ENCODE data around the gene COL23A1. TPM values are rescaled to one million over a fixed set of nuclear protein-coding genes. Genes with fewer than 3 reads are reported as not detected.
"Not testable (repeated sequence)": the region's sequence is repeated elsewhere in the genome, so short reads cannot be mapped to it uniquely, and the experiment has no call there.

Gene COL23A1
- total RNA-seq, 1 experiment from 2014 or later, result not detected

GRCh38 chr5:178232920-178233429, 357.2 kb downstream of the COL23A1 start:
- H3K4me3 ChIP-seq, result peak overlapping the region; percentile 85
- H3K4me1 ChIP-seq, result peaks cover 5% of the 10 kb centered on the region; the same call in 1 of the 2 replicates
- H3K36me3 ChIP-seq, result peaks cover 27% of the 10 kb centered on the region
- no peaks in the 10 kb centered on the region for H3K9me3 ChIP-seq (replicated peaks)
- DNase-seq, result no peak
- H3K27ac ChIP-seq, result peak overlapping the region; percentile 71
- no peaks in the 10 kb centered on the region; the same call in 1 of the 2 replicates for H3K27me3 ChIP-seq

- Histone ChIP-seq H3K27me3 (no peaks in the 10 kb centered on the region; the same call in 1 of the 2 replicates), H3K4me1 (peaks cover 5% of the 10 kb centered on the region; the same call in 1 of the 2 replicates), H3K27ac (peak within 1 kb of the TSS; percentile 71), H3K4me3 (peak within 1 kb of the TSS; percentile 85), H3K9me3 (replicated peaks) (no peaks in the 10 kb centered on the region), H3K36me3 (peaks cover 33% of the 10 kb centered on the region)
- peak; percentile 78 to 80 for DNase-seq
These were observed 357.9 kb downstream of the COL23A1 start, which contains the start of gene PHYKPL for GRCh38 chr5:178232124-178232919. Gene PHYKPL, minus strand, starts transcription at chr5:178232802. Its CDS starts 252 bp downstream, at chr5:178232550.

- DNase-seq, result peak; percentile 36 to 53
- peak overlapping the region; percentile 71 for H3K27ac ChIP-seq
- H3K27me3 ChIP-seq, result no peaks in the 10 kb centered on the region; the same call in 1 of the 2 replicates
- peaks cover 5% of the 10 kb centered on the region; the same call in 1 of the 2 replicates for H3K4me1 ChIP-seq
- peak overlapping the region; percentile 85 for H3K4me3 ChIP-seq
- no peaks in the 10 kb centered on the region for H3K9me3 ChIP-seq (replicated peaks)
- H3K36me3 ChIP-seq, result peaks cover 37% of the 10 kb centered on the region
These were observed 358.6 kb downstream of the COL23A1 start for GRCh38 chr5:178231539-178232123.

- H3K27ac ChIP-seq, result peak overlapping the region; percentile 71; the same call in 1 of the 2 replicates
- DNase-seq, result no peak
These were observed 359.2 kb downstream of the COL23A1 start for GRCh38 chr5:178230879-178231538.

DNA sequence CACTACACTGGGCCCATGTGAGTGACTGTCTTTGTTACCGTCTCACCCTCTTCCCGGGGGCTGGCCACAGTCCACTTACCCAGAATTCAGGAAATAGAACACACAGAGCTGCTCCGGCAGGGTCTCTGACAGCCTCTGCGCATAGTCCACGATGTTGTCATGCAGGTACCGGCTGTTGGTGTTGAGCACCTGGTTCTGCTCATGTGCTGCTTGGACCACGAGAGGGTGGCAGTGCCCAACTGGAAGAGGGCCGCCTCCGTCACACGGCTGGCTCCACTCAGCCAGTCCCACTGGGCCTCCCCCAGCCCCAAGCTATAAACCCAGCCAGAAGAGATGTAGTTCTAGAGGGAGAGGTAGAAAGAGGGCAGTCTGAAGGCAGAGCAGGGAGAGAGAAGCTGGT, 360.3 kb downstream of the COL23A1 start:
- H3K27ac ChIP-seq, result no peak overlapping the region
- H3K4me1 ChIP-seq, result peaks cover 5% of the 10 kb centered on the region; the same call in 1 of the 2 replicates
- H3K4me3 ChIP-seq, result no peak overlapping the region
- H3K9me3 ChIP-seq (replicated peaks), result no peaks in the 10 kb centered on the region
- H3K36me3 ChIP-seq, result peaks cover 40% of the 10 kb centered on the region
- no peaks in the 10 kb centered on the region for H3K27me3 ChIP-seq
- DNase-seq, result no peak

More at GRCh38 chr5:178230879-178231538, 359.2 kb downstream of the COL23A1 start:
- H3K4me3 ChIP-seq, result peak overlapping the region; percentile 85
- H3K9me3 ChIP-seq (replicated peaks), result no peaks in the 10 kb centered on the region
- peaks cover 5% of the 10 kb centered on the region; the same call in 1 of the 2 replicates for H3K4me1 ChIP-seq
- peaks cover 40% of the 10 kb centered on the region for H3K36me3 ChIP-seq
- H3K27me3 ChIP-seq, result no peaks in the 10 kb centered on the region; the same call in 1 of the 2 replicates

GRCh38 chr5:178229111-178229510, 361.1 kb downstream of the COL23A1 start:
- H3K4me3 ChIP-seq; H3K4me1 ChIP-seq; H3K9me3 ChIP-seq (replicated peaks); H3K27me3 ChIP-seq; DNase-seq; H3K27ac ChIP-seq: not testable (repeated sequence)
- peaks cover 40% of the 10 kb centered on the region for H3K36me3 ChIP-seq

DNA sequence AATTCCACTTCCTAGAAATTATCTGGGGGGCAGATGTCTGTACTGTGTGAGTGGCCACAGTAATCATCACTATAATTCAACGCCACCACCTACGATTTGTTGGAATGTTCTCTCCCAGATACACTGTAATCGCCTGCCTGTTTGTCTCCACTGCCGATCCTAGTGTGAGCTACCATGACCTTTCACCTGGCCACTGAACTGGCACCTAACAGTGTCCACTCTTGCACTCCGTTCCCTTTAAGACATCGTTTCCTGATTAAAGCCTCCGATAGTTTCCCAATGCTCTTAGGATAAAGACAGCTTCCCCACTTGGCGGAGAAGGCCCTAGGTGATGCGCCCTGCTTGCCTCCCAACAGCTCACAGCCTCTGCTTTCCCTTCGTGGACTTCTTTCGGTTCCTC, 361.6 kb downstream of the COL23A1 start:
- H3K36me3 ChIP-seq, result peaks cover 40% of the 10 kb centered on the region
- no peaks in the 10 kb centered on the region for H3K9me3 ChIP-seq (replicated peaks)
- peaks cover 5% of the 10 kb centered on the region; the same call in 1 of the 2 replicates for H3K4me1 ChIP-seq
- H3K27ac ChIP-seq, result no peak overlapping the region
- no peak for DNase-seq
- H3K27me3 ChIP-seq, result no peaks in the 10 kb centered on the region
- no peak overlapping the region for H3K4me3 ChIP-seq

- Histone ChIP-seq H3K36me3 (peaks cover 40% of the 10 kb centered on the region), H3K27ac (no peak overlapping the region), H3K4me1 (peaks cover under 1% of the 10 kb centered on the region; the same call in 1 of the 2 replicates), H3K27me3 (no peaks in the 10 kb centered on the region), H3K4me3 (no peak overlapping the region), H3K9me3 (replicated peaks) (no peaks in the 10 kb centered on the region)
- no peak for DNase-seq
These were observed 362.3 kb downstream of the COL23A1 start for GRCh38 chr5:178227929-178228328.

GRCh38 chr5:178227138-178227659, 363.0 kb downstream of the COL23A1 start:
- H3K9me3 ChIP-seq (replicated peaks), result no peaks in the 10 kb centered on the region
- H3K36me3 ChIP-seq, result peaks cover 40% of the 10 kb centered on the region
- H3K27me3 ChIP-seq, result no peaks in the 10 kb centered on the region
- H3K27ac ChIP-seq, result no peak overlapping the region
- H3K4me1 ChIP-seq, result no peaks in the 10 kb centered on the region
- no peak for DNase-seq
- no peak overlapping the region for H3K4me3 ChIP-seq

DNA sequence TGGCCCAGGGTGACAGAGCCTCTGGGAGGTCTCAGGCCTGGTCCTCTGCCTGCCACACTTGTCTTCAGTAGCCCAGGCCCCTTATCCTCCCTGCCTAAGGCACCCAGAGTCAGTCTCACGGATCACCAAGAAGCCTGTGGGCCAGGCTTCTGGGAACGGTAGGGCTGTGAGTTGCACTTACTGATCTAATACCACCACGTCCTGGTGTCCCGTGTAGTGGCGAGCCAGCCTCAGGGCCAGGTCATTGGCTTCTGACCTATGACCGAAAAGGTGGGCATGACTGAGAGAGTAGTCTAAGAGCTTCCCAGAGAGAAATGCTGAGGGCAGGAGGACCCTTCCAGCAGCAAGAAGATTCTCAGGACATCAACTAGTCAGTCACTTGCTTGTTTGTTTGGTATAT, 365.0 kb downstream of the COL23A1 start:
- Histone ChIP-seq H3K27me3 (no peaks in the 10 kb centered on the region), H3K4me3 (no peak overlapping the region), H3K4me1 (no peaks in the 10 kb centered on the region), H3K9me3 (replicated peaks) (no peaks in the 10 kb centered on the region), H3K36me3 (peaks cover 33% of the 10 kb centered on the region), H3K27ac (no peak overlapping the region)
- no peak for DNase-seq

DNA sequence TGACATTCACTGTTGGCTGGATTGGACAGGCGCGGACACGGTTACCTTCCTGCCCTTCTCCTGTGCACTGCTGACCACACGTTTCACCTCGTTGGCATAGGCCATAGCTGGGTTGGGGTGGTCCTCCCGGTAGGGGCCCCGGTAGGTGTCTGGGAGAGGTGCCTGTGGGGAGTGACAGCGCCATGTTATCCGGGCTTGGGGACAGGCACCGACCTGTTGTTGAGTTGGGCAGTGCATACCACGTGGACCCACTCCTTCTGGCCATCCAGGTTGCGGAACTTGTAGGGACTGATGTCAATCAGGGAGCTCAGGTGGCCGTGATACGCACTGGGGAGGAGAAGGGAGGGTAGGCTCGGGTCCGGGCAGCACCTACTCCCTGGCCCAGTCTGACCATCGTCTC, 365.8 kb downstream of the COL23A1 start:
- Histone ChIP-seq H3K27me3 (no peaks in the 10 kb centered on the region), H3K4me1 (no peaks in the 10 kb centered on the region), H3K36me3 (peaks cover 28% of the 10 kb centered on the region), H3K27ac (no peak overlapping the region), H3K4me3 (no peak overlapping the region), H3K9me3 (replicated peaks) (no peaks in the 10 kb centered on the region)
- no peak for DNase-seq

- Histone ChIP-seq H3K4me1 (no peaks in the 10 kb centered on the region), H3K4me3 (no peak overlapping the region), H3K27ac (no peak overlapping the region), H3K36me3 (peaks cover 24% of the 10 kb centered on the region), H3K27me3 (no peaks in the 10 kb centered on the region), H3K9me3 (replicated peaks) (no peaks in the 10 kb centered on the region)
- DNase-seq, result no peak
These were observed 366.3 kb downstream of the COL23A1 start for GRCh38 chr5:178223828-178224335.

GRCh38 chr5:178223196-178223773, 366.9 kb downstream of the COL23A1 start:
- no peak for DNase-seq
- H3K36me3 ChIP-seq, result peaks cover 23% of the 10 kb centered on the region

GRCh38 chr5:178222292-178222691, 367.9 kb downstream of the COL23A1 start:
- no peak for DNase-seq
- no peak overlapping the region for H3K4me3 ChIP-seq
- H3K4me1 ChIP-seq, result no peaks in the 10 kb centered on the region
- no peaks in the 10 kb centered on the region for H3K9me3 ChIP-seq (replicated peaks)
- H3K27me3 ChIP-seq, result no peaks in the 10 kb centered on the region
- no peak overlapping the region for H3K27ac ChIP-seq
- peaks cover 13% of the 10 kb centered on the region for H3K36me3 ChIP-seq

More at GRCh38 chr5:178223196-178223773, 366.9 kb downstream of the COL23A1 start:
- H3K4me3 ChIP-seq, result no peak overlapping the region
- H3K27me3 ChIP-seq, result no peaks in the 10 kb centered on the region
- H3K4me1 ChIP-seq, result no peaks in the 10 kb centered on the region
- H3K27ac ChIP-seq, result no peak overlapping the region
- H3K9me3 ChIP-seq (replicated peaks), result no peaks in the 10 kb centered on the region
